Panc1 (cell line): Measurements from ENCODE around the gene HOXA4. TPM values are rescaled to one million over a fixed set of nuclear protein-coding genes. Genes with fewer than 3 reads are reported as not detected.

Experiments used
- ATAC-seq: fragments of 200-7000 bp; cut with Tn5 transposase; 2 replicates; pipeline ENCODE4 v1.9.1; 2020; ENCODE audit warnings: mild to moderate bottlenecking, moderate library complexity
- BruUV-seq: library from RNA; stranded (reverse); fragments of 400-500 nt; replicated peaks from 2 replicates; lab custom pipeline; 2021; lab: Mats Ljungman, UMichigan
- CTCF ChIA-PET: fragments of 300-600 bp; sonication (Branson Sonifier 250); formaldehyde crosslinking; loops from one replicate; lab custom pipeline; 2022; ENCODE audit warnings: antibody characterized with exemption; lab: Charles Lee
- POLR2A ChIA-PET: fragments of 300-600 bp; sonication (Branson Sonifier 250); formaldehyde crosslinking; loops from one replicate; lab custom pipeline; 2022; ENCODE audit warnings: antibody characterized with exemption; lab: Charles Lee
- DNase-seq: peaks from one replicate; pipeline ENCODE4 v3.0.0-alpha.2; 2010; ENCODE audit warnings: low read depth, low spot score
- H3K27ac ChIP-seq: 2 replicates; pipeline ENCODE4 v1.5.1; 2011; ENCODE audit warnings: mild to moderate bottlenecking, low read length, inconsistent platforms
- H3K27me3 ChIP-seq: fragments of 200-500 bp; sonication (Bioruptor generic); 2 replicates; pipeline ENCODE4 v1.6.0; 2014; ENCODE audit warnings: low read length, inconsistent platforms; ENCODE audit not compliant: control insufficient read depth, insufficient read depth
- H3K36me3 ChIP-seq: fragments of 200-500 bp; sonication (Bioruptor generic); 2 replicates; pipeline ENCODE4 v1.5.1; 2014; ENCODE audit warnings: inconsistent platforms, mild to moderate bottlenecking, low read length, moderate library complexity; ENCODE audit not compliant: control insufficient read depth, insufficient read depth
- H3K4me1 ChIP-seq: 2 replicates; pipeline ENCODE4 v1.5.1; 2011; ENCODE audit warnings: inconsistent platforms, mild to moderate bottlenecking, low read length, moderate library complexity; ENCODE audit not compliant: control insufficient read depth, insufficient read depth
- H3K4me3 ChIP-seq, 2 experiments: 2 replicates each; pipeline ENCODE4 v1.5.1; 2011 to 2012; ENCODE audit warnings: low read depth in 2 of 2, low read length in 2 of 2, mild to moderate bottlenecking in 2 of 2, inconsistent platforms in 1 of 2, moderate library complexity in 1 of 2
- H3K9me3 ChIP-seq: fragments of 200-500 bp; sonication (Bioruptor generic); 2 replicates; pipeline ENCODE4 v1.5.1; 2014; ENCODE audit warnings: low read depth, mild to moderate bottlenecking, inconsistent platforms, low read length, moderate library complexity; ENCODE audit not compliant: control insufficient read depth, insufficient read depth
- POLR2AphosphoS5 ChIP-seq: IDR thresholded peaks from 2 replicates; pipeline ENCODE4 v1.6.1; 2012; ENCODE audit warnings: mild to moderate bottlenecking, low read depth, low read length, moderate library complexity
- SIN3A ChIP-seq: IDR thresholded peaks from 2 replicates; pipeline ENCODE4 v1.6.1; 2012; ENCODE audit warnings: low read depth, mild to moderate bottlenecking, low read length, moderate library complexity, borderline replicate concordance; ENCODE audit not compliant: insufficient read depth
- TCF7L2 ChIP-seq: IDR thresholded peaks from 2 replicates; pipeline ENCODE4 v1.6.1; 2011; ENCODE audit warnings: mild to moderate bottlenecking, low read depth, low read length, inconsistent platforms
- in situ Hi-C: cut with HindIII; loops from 2 replicates; pipeline ENCODE4 v1.10.0; 2016; ENCODE audit warnings: low sequenced_read_pairs, low pct_unique_long_range_greater_than_20kb
- intact Hi-C: fragments of 100-400 bp; cut with micrococcal nuclease; formaldehyde crosslinking; loops from one replicate; pipeline ENCODE4 v1.10.0; 2022; ENCODE audit not compliant: unreplicated experiment
- total RNA-seq: library from RNA; stranded (reverse); gene quantifications from one replicate; pipeline ENCODE4 v1.2.1, GENCODE V29; 2021; ENCODE audit not compliant: unreplicated experiment
- TF ChIP-seq, protein P1 (sequence below): fragments of 450-650 bp; IDR thresholded peaks from 2 replicates; pipeline ENCODE4 v1.5.1; 2017; ENCODE audit warnings: mild to moderate bottlenecking
- TF ChIP-seq, protein P2 (sequence below), 2 experiments: IDR thresholded peaks; 2 replicates each; pipeline ENCODE4 v1.6.1; 2011 to 2012; ENCODE audit warnings: low read depth in 2 of 2, control low read depth in 1 of 2, low read length in 1 of 2, mild to moderate bottlenecking in 1 of 2, moderate library complexity in 1 of 2; ENCODE audit not compliant: insufficient read depth in 1 of 2

The HOXA4 gene
- total RNA-seq, 1 experiment from 2014 or later: 0.39 TPM

DNA sequence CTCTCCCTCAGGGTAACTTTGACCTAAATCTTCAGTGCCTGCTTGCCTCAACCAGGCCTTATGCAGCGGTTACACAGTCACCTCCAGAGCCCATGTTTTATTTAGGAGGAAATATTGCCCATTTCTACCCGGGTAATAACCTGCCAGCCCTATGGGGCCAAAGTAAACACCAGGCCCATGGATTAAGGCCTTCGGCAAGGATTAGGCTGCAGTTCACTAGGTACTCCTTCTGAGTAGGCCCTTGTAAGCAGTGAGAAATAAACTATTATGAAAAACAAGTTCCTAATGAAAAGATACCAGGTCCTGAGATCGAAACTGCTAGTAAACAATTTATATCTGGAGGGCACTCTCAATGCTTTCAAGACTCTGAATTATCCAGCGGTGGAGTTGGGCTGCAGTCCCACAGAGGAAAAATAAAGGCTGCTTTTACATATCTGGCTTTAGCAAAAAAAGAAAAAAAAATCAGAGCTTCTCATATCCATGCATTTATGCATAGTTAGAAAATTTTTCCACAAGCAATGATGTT lies 47.3 kb upstream of the HOXA4 start:
- CTCF ChIA-PET: no interaction called here
- BruUV-seq: no TSS peak

DNA sequence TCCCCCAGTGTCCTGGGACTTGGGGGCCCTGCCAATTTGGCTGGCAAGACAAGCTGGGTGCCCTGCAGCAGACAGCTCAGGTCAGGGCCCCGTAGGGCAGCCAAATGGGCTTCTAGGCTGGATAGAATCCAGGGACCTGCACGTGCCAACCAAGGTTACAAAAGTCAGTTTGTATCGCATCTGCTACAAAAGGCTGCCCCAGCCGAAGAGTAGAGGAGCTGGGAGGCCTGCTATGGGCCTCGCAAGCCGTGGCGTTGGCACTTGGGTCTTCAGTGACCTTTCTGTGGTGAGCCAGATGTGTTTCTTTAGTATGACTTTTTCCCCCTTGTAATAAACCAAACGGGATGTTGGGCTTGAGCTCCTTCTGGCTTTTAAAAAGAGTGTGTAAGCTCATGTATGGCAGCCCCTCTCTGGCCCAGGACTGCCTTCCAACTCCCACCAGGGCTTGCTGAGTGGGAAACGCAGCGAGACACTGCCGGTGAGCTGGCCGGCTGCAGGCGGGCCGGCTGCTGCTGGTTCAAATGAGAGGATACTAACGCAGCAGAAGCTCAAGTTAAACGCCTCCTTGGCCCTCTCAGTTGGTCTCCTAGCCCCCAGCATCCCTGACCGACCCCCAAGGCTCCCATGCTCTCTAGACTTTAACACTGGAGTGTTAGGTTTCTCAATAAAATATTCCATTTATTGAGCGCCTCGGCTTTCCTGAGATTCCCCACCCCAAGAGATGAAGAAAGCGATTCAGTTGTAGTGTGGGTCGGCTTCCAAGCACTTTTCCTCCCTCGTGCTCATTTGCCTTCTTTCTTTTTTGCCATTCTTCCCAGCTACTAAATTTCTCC lies 46.6 kb upstream of the HOXA4 start:
- intact Hi-C loops: no loop called here
- TF ChIP-seq, protein P1, sequence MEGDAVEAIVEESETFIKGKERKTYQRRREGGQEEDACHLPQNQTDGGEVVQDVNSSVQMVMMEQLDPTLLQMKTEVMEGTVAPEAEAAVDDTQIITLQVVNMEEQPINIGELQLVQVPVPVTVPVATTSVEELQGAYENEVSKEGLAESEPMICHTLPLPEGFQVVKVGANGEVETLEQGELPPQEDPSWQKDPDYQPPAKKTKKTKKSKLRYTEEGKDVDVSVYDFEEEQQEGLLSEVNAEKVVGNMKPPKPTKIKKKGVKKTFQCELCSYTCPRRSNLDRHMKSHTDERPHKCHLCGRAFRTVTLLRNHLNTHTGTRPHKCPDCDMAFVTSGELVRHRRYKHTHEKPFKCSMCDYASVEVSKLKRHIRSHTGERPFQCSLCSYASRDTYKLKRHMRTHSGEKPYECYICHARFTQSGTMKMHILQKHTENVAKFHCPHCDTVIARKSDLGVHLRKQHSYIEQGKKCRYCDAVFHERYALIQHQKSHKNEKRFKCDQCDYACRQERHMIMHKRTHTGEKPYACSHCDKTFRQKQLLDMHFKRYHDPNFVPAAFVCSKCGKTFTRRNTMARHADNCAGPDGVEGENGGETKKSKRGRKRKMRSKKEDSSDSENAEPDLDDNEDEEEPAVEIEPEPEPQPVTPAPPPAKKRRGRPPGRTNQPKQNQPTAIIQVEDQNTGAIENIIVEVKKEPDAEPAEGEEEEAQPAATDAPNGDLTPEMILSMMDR: no peak
- no peak for TF ChIP-seq SIN3A
- no peak for TF ChIP-seq TCF7L2
- TF ChIP-seq, protein P2, sequence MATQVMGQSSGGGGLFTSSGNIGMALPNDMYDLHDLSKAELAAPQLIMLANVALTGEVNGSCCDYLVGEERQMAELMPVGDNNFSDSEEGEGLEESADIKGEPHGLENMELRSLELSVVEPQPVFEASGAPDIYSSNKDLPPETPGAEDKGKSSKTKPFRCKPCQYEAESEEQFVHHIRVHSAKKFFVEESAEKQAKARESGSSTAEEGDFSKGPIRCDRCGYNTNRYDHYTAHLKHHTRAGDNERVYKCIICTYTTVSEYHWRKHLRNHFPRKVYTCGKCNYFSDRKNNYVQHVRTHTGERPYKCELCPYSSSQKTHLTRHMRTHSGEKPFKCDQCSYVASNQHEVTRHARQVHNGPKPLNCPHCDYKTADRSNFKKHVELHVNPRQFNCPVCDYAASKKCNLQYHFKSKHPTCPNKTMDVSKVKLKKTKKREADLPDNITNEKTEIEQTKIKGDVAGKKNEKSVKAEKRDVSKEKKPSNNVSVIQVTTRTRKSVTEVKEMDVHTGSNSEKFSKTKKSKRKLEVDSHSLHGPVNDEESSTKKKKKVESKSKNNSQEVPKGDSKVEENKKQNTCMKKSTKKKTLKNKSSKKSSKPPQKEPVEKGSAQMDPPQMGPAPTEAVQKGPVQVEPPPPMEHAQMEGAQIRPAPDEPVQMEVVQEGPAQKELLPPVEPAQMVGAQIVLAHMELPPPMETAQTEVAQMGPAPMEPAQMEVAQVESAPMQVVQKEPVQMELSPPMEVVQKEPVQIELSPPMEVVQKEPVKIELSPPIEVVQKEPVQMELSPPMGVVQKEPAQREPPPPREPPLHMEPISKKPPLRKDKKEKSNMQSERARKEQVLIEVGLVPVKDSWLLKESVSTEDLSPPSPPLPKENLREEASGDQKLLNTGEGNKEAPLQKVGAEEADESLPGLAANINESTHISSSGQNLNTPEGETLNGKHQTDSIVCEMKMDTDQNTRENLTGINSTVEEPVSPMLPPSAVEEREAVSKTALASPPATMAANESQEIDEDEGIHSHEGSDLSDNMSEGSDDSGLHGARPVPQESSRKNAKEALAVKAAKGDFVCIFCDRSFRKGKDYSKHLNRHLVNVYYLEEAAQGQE (IDR thresholded peaks at IDR 0.05; ENCODE audit: insufficient read depth in 1 of 2, low read depth in 2 of 2, low read length in 1 of 2): no peak
- TF ChIP-seq POLR2AphosphoS5: no peak
- peaks cover 11% of the 10 kb centered on the region; the same call in 1 of the 2 replicates for H3K4me1 ChIP-seq
- H3K4me3 ChIP-seq: no peak overlapping the region
- H3K27ac ChIP-seq: no peak overlapping the region
- DNase-seq (no peak), ATAC-seq (no peak)
- H3K9me3 ChIP-seq: no peaks in the 10 kb centered on the region
- POLR2A ChIA-PET: no interaction called here
- in situ Hi-C loops: no loop called here
- CTCF ChIA-PET: no interaction called here
- no TSS peak for BruUV-seq
- H3K27me3 ChIP-seq: no peaks in the 10 kb centered on the region
- H3K36me3 ChIP-seq: no peaks in the 10 kb centered on the region

More for the DNA sequence above, 47.3 kb upstream of the HOXA4 start:
- TF ChIP-seq POLR2AphosphoS5 (no peak), TCF7L2 (no peak), SIN3A (no peak)
- TF ChIP-seq, protein P2 (IDR thresholded peaks at IDR 0.05; ENCODE audit: insufficient read depth in 1 of 2, low read depth in 2 of 2, low read length in 1 of 2): no peak
- TF ChIP-seq, protein P1: no peak
- Histone ChIP-seq H3K4me1 (peaks cover 11% of the 10 kb centered on the region; the same call in 1 of the 2 replicates), H3K9me3 (no peaks in the 10 kb centered on the region), H3K4me3 (no peak overlapping the region), H3K36me3 (no peaks in the 10 kb centered on the region), H3K27me3 (no peaks in the 10 kb centered on the region), H3K27ac (no peak overlapping the region)
- POLR2A ChIA-PET: interaction anchor here (0.7 kb wide), 1 partner anchor 751 kb away, joined by 3 read pairs; no protein-coding TSS in a partner anchor
- DNase-seq: no peak
- ATAC-seq: no peak
- in situ Hi-C loops: no loop called here
- intact Hi-C loops: no loop called here
